PFSK-1 (cell line): ENCODE measurements around the gene RNU6-7.

Experiments used
- FOXP2 ChIP-seq: optimal IDR thresholded peaks from 2 replicates; pipeline ENCODE3; 2011; ENCODE audit warnings: borderline replicate concordance, control low read depth, inconsistent platforms; ENCODE audit not compliant: insufficient read depth; ENCODE audit errors: extremely low read length, extremely low read depth
- POLR2AphosphoS5 ChIP-seq: IDR thresholded peaks from 2 replicates; pipeline ENCODE4 v1.6.1; 2012; ENCODE audit warnings: low read depth, mild to moderate bottlenecking, control low read depth, low read length, moderate library complexity
- SIN3A ChIP-seq: IDR thresholded peaks from 2 replicates; pipeline ENCODE4 v1.6.1; 2012; ENCODE audit warnings: mild to moderate bottlenecking, low read length, moderate library complexity, borderline replicate concordance; ENCODE audit not compliant: insufficient read depth
- TAF1 ChIP-seq: IDR thresholded peaks from 2 replicates; pipeline ENCODE4 v1.6.1; 2012; ENCODE audit warnings: low read length, control low read depth, borderline replicate concordance; ENCODE audit not compliant: insufficient read depth
- TF ChIP-seq, protein P1 (sequence below), 2 experiments: IDR thresholded peaks; 2 replicates each; pipeline versions ENCODE4 v1.6.1 to v1.8.0; 2011 to 2012; ENCODE audit warnings: low read depth in 2 of 2, low read length in 2 of 2, control low read depth in 1 of 2, inconsistent platforms in 1 of 2, mild to moderate bottlenecking in 1 of 2, moderate library complexity in 1 of 2; ENCODE audit not compliant: insufficient read depth in 1 of 2

Gene RNU6-7

DNA sequence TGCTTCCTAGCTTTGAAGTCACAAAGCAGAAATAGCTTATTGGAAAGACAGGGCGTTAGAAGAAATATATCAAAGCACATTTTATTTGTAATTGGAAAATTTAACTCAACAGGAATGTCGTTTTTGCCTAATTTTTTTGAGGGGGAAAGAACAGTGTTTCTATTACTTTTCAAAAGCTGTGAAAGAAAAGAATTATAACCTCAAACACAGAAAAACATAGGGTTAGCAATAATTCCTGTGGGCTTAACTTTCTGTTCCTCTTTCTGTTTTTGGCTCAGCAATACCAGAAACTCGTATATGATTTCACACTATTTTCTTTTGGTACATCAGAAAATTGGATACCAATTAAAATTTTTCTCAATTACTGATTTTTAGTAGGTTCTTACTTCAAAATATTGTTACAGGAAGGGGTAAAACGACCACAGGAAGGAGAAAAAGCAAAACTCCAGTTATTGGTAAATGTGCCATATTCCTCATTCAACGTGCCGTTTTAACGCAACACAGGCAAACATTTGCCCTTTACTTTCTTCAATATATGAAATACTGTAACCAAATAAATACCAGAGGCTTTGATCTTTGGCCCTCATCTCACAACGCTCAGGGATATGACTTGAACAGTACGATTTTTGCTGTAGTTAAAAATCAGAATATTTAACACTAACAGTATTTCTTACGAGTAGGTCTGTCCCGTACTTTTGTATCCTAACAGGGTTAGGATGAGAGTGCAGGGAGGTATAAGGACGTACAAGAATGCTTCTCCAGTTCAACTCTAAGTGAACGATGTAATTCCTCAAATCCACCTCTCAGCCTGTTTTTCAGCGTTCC, 1.3 kb upstream of the RNU6-7 start:
- TF ChIP-seq SIN3A (no peak), POLR2AphosphoS5 (no peak), TAF1 (no peak), FOXP2 (no peak)
- TF ChIP-seq, protein P1, sequence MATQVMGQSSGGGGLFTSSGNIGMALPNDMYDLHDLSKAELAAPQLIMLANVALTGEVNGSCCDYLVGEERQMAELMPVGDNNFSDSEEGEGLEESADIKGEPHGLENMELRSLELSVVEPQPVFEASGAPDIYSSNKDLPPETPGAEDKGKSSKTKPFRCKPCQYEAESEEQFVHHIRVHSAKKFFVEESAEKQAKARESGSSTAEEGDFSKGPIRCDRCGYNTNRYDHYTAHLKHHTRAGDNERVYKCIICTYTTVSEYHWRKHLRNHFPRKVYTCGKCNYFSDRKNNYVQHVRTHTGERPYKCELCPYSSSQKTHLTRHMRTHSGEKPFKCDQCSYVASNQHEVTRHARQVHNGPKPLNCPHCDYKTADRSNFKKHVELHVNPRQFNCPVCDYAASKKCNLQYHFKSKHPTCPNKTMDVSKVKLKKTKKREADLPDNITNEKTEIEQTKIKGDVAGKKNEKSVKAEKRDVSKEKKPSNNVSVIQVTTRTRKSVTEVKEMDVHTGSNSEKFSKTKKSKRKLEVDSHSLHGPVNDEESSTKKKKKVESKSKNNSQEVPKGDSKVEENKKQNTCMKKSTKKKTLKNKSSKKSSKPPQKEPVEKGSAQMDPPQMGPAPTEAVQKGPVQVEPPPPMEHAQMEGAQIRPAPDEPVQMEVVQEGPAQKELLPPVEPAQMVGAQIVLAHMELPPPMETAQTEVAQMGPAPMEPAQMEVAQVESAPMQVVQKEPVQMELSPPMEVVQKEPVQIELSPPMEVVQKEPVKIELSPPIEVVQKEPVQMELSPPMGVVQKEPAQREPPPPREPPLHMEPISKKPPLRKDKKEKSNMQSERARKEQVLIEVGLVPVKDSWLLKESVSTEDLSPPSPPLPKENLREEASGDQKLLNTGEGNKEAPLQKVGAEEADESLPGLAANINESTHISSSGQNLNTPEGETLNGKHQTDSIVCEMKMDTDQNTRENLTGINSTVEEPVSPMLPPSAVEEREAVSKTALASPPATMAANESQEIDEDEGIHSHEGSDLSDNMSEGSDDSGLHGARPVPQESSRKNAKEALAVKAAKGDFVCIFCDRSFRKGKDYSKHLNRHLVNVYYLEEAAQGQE (IDR thresholded peaks at IDR 0.05; ENCODE audit: insufficient read depth in 1 of 2, low read depth in 2 of 2, low read length in 2 of 2): no peak

DNA sequence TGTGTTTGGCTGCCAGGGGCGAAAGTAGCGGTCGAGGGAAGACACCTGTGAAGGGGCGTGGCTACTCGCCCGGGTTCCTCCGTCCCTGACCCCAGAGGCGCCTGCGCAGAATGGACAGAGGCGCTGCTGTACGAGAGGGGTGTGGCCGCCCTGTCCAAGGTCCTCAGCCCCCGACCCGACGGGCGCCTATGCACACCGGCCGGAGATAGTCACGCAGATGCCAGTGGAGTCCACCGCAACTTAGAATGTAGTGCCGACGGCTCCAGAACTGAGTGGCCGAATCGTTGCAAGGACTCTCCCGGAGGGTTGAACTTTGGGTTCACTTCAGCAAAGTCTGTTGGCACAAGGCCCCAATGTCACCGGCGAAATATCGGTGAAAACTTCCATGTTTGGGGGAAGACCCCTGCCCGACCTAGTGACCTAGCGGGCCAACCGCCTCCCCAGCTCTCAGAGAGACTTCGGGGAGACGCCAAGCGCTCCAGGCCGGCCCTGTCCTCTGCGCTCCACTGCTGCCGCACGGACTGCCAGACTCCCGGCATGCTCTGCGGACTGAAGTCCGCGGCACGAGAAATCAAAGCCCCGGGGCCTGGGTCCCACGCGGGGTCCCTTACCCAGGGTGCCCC, 541 bp upstream of the RNU6-7 start:
- TF ChIP-seq FOXP2 (peak; percentile 27), SIN3A (no peak; the same call in 1 of the 2 replicates), TAF1 (no peak), POLR2AphosphoS5 (no peak)
- TF ChIP-seq, protein P1 (IDR thresholded peaks at IDR 0.05; ENCODE audit: insufficient read depth in 1 of 2, low read depth in 2 of 2, low read length in 2 of 2): peak; percentile 80 to 89

DNA sequence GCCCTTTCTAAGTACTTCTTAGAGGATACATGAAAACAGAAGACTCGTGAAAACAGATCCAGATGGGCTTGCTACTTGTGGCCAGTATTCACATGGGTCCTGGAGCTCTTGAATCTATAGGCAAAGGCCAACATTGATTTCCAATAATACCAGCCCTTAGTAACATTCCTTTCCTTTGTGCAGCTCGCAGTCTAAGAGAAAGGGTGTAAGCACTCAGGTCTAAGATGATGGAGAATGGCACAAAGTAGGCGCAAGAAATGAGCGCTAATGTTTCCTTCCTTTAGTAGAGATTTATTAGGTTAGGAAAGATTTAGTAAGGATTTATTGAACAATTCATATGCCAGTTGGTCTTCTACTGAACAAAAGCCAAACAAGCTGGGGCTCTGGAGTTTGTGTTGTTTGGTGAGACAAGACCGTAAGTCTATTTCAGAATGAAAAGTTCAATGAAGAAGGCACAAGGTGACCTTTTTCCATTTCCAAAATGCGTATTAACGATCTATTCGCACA, 699 bp downstream of the RNU6-7 start:
- TF ChIP-seq POLR2AphosphoS5 (no peak), SIN3A (no peak), TAF1 (no peak), FOXP2 (no peak)
- TF ChIP-seq, protein P1 (IDR thresholded peaks at IDR 0.05; ENCODE audit: insufficient read depth in 1 of 2, low read depth in 2 of 2, low read length in 2 of 2): no peak

DNA sequence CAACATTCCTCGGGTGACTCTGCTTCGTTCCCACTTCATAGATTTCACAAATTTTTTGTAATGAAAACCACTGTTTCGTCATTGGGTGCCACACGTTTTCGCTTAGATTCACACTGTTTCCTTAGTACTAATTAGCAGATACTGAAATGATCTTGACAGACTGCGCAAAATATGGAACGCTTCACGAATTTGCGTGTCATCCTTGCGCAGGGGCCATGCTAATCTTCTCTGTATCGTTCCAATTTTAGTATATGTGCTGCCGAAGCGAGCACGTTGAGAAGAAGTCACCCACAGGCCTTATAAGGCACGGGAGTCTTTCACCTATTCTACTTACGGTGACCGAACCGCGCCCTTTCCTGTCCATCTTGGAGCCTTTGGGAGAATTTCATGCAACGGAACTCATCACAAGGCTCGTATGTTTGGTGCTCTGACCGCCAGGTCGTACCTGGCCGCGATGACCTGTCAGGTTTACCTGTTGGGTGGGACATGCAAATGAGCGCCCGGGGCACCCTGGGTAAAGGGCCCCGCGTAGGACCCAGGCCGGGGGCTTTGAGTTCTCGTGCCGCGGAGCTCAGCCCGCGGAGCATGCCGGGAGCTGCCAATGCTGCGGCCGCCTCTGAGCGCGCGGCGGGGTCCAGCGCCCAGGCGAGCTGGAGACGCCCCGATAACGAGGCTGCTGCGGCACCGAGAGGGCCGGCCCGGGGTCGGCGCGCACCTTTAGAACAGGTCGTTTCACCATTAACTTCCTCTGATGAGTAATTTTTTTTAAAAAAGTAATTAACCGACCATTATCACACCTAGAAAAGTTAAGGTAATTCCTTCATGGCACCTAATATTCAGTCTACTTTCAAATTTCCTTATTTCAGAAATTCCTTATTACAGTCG, 1.4 kb downstream of the RNU6-7 start, which contains the start of gene RNU6-8:
Gene RNU6-8 (minus strand): TSS at position 272 of the 885 bp plus-strand sequence.
- TF ChIP-seq, protein P1 (IDR thresholded peaks at IDR 0.05; ENCODE audit: insufficient read depth in 1 of 2, low read depth in 2 of 2, low read length in 2 of 2): no peak
- no peak for TF ChIP-seq TAF1
- TF ChIP-seq POLR2AphosphoS5: peak; percentile 46
- no peak for TF ChIP-seq SIN3A
- no peak for TF ChIP-seq FOXP2
